ENCODE results near the gene FGFBP3. TPM values are rescaled to one million over a fixed set of nuclear protein-coding genes. Genes with fewer than 3 reads are reported as not detected.

The FGFBP3 gene
- total and polyA plus RNA-seq, 2 of the 4 experiments (the other 2 are of a cell fraction) = under 0.01 to 0.36 TPM

DNA sequence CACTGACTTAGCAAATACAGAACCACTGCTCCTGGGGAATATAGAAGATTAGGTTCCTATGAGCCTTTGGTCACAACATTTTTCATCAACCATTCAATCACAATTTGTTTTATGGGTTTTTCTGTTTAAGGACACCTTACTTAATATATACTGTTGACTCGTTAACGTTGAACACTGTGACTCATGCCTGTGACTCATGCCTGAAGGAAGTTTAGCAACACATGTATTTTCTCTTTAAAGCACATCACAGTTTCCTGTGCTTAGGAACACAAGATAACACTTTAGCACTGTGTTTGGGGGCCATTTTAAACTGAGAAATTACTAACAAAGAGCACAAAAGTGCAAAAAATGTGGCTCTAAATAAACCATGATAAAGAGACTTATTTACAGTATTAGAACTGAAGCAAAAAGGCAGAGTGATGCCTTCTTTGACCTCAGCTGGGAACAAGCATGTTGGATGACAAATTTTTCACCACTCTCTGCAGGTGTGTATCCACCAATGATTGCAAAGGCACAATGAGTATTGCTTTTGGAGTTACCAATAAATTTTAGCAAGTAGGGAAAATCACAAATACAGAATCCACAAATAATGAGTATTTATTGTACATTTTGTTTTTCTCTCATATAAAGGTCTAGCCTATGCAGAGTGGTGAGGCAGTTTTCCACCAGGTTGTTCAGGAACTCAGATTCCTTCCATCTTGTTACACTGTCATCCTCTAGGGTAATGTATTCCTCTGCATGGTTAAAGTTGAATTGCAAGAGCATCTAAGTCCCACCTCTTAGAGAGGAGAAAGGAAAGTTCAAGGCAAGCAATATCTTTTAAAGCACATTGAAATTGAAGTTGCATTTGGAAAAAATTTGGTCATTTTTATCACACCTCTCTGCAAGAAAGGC, 7.3 kb downstream of the FGFBP3 start:
- no peak overlapping the region for H2AK9ac ChIP-seq (replicated peaks; ENCODE audit: low read depth, low read length, poor library complexity)
- no peak overlapping the region for H2AK5ac ChIP-seq (ENCODE audit: low read depth, low read length)
- peak overlapping the region; percentile 31; the same call in 1 of the 2 replicates for H3K4me2 ChIP-seq (ENCODE audit: low read depth, low read length)
- ChIA-PET CTCF (no interaction called here), POLR2A (ENCODE audit: unreplicated experiment) (no interaction called here)
- H2BK20ac ChIP-seq (ENCODE audit: low read depth, low read length) = peak overlapping the region; percentile 47; the same call in 1 of the 2 replicates
- in situ Hi-C loops (cut with MboI; ENCODE audit: low sequenced_read_pairs) = loop anchor here (25.0 kb wide), 2 partner anchors 515 to 990 kb away; partner anchors contain the start of gene ANKRD1
- no peak overlapping the region for H3K4me3 ChIP-seq (ENCODE audit: insufficient read depth, low read depth, low read length)
- H3K79me1 ChIP-seq (ENCODE audit: low read depth in 1 of 2, low read length in 2 of 2) = peaks cover 0 to under 1% of the 10 kb centered on the region in 2 experiments; a peak in 1 of 4 replicates
- peak overlapping the region; percentile 30; the same call in 1 of the 2 replicates for H3K4ac ChIP-seq (ENCODE audit: low read depth, low read length)
- H3K9ac ChIP-seq (ENCODE audit: low read depth, low read length) = no peak overlapping the region
- peak overlapping the region; percentile 22; the same call in 1 of the 2 replicates for H2BK120ac ChIP-seq (ENCODE audit: low read depth, low read length)
- no peak overlapping the region for H3K23ac ChIP-seq (ENCODE audit: low read depth, low read length)
- DNase-seq (peak; percentile 97), ATAC-seq (ENCODE audit: low read depth) (peak; percentile 96)
- H3K36me3 ChIP-seq (ENCODE audit: control insufficient read depth, insufficient read depth, low read length) = no peaks in the 10 kb centered on the region
- intact Hi-C loops (cut with micrococcal nuclease) = no loop called here
- TF ChIP-seq RCOR1 (IDR thresholded peaks at IDR 0.05; ENCODE audit: insufficient replicate concordance, low read length) (peak; percentile 11), NFE2L2 (IDR thresholded peaks at IDR 0.05; ENCODE audit: low read depth, low read length) (no peak), CHD1 (IDR thresholded peaks at IDR 0.05; ENCODE audit: low read depth, low read length) (no peak), MXI1 (IDR thresholded peaks at IDR 0.05; ENCODE audit: borderline replicate concordance, low read depth, low read length) (no peak), BHLHE40 (IDR thresholded peaks at IDR 0.05; ENCODE audit: low read depth, low read length) (peak; percentile 71; the same call in 1 of the 2 replicates), FOS (IDR thresholded peaks at IDR 0.05; ENCODE audit: low read depth, low read length) (peak; percentile 100), CEBPB (IDR thresholded peaks at IDR 0.05; ENCODE audit: low read depth, low read length) (peak; percentile 98), MAFK (IDR thresholded peaks at IDR 0.05; ENCODE audit: low read depth, low read length) (no peak)
- TF ChIP-seq, protein P1, sequence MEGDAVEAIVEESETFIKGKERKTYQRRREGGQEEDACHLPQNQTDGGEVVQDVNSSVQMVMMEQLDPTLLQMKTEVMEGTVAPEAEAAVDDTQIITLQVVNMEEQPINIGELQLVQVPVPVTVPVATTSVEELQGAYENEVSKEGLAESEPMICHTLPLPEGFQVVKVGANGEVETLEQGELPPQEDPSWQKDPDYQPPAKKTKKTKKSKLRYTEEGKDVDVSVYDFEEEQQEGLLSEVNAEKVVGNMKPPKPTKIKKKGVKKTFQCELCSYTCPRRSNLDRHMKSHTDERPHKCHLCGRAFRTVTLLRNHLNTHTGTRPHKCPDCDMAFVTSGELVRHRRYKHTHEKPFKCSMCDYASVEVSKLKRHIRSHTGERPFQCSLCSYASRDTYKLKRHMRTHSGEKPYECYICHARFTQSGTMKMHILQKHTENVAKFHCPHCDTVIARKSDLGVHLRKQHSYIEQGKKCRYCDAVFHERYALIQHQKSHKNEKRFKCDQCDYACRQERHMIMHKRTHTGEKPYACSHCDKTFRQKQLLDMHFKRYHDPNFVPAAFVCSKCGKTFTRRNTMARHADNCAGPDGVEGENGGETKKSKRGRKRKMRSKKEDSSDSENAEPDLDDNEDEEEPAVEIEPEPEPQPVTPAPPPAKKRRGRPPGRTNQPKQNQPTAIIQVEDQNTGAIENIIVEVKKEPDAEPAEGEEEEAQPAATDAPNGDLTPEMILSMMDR (conservative IDR thresholded peaks at IDR 0.05; ENCODE audit: low read depth, low read length) = no peak
- H3K9me1 ChIP-seq (ENCODE audit: insufficient read depth, low read length) = no peaks in the 10 kb centered on the region
- no CpG with 5 or more reads among the region's 2 CpGs for WGBS, 2 experiments (ENCODE audit: extremely low coverage in 2 of 2, insufficient read length in 1 of 2)
- dilution Hi-C loops (cut with HindIII; ENCODE audit: low sequenced_read_pairs, unreplicated experiment) = no loop called here
- H3K9me3 ChIP-seq (ENCODE audit: control insufficient read depth, insufficient read depth, low read length) = no peaks in the 10 kb centered on the region
- peaks cover 2% of the 10 kb centered on the region for H3K4me1 ChIP-seq (ENCODE audit: control insufficient read depth, insufficient read depth, low read length)
- H3K27me3 ChIP-seq (ENCODE audit: control insufficient read depth, insufficient read depth, low read length) = no peaks in the 10 kb centered on the region
- H4K20me1 ChIP-seq (ENCODE audit: insufficient read depth, low read length) = no peaks in the 10 kb centered on the region
- peak overlapping the region; percentile 33; the same call in 1 of the 2 replicates for H3K27ac ChIP-seq (ENCODE audit: insufficient read depth, low read length)
- H2BK5ac ChIP-seq (ENCODE audit: low read depth, low read length, poor library complexity, severe bottlenecking) = peak overlapping the region; percentile 30
- H4K5ac ChIP-seq (ENCODE audit: low read depth, low read length) = no peak overlapping the region
- no peak overlapping the region for H2AFZ ChIP-seq (replicated peaks; ENCODE audit: low read length, poor library complexity)
- peak overlapping the region in 1 of 2 experiments; percentile 32; a peak in 2 of 4 replicates for H4K8ac ChIP-seq (ENCODE audit: low read depth in 2 of 2, low read length in 2 of 2)
- 0 out of 3 replicates have a peak overlapping the region, but pooled peaks have one; percentile 15 for H2BK15ac ChIP-seq (ENCODE audit: low read depth, low read length)
- no peak overlapping the region; the same call in 1 of the 2 replicates for H4K91ac ChIP-seq (ENCODE audit: insufficient read depth, low read depth, low read length)
- H3K56ac ChIP-seq (ENCODE audit: extremely low read depth, insufficient read depth, low read length) = no peak overlapping the region
- no peak overlapping the region for H3K14ac ChIP-seq (replicated peaks; ENCODE audit: low read depth, low read length)
- peak overlapping the region; percentile 54; the same call in 1 of the 2 replicates for H3K18ac ChIP-seq (ENCODE audit: low read depth, low read length)
- no TSS peak for BruUV-seq (replicated peaks)

Data from IMR-90 (cell line).